Stomach (tissue), 4 donors: ENCODE results near the gene KCNG2.

Experiments
- CTCF ChIP-seq, 7 experiments: fragments of 450-650 bp in 4 of 7; fragments of 200-600 bp in 3 of 7; sonication (generic) in 3 of 7; IDR thresholded peaks; one replicate each; pipeline ENCODE4 v1.5.1; 2016 to 2019; ENCODE audit warnings: antibody characterized with exemption in 7 of 7, control low read depth in 2 of 7, mild to moderate bottlenecking in 1 of 7
- EP300 ChIP-seq: sonication (generic); formaldehyde crosslinking; IDR thresholded peaks from one replicate; pipeline ENCODE4 v1.6.1; 2017; ENCODE audit warnings: antibody characterized with exemption
- POLR2A ChIP-seq, 4 donors: fragments of 450-650 bp; IDR thresholded peaks; one replicate each; pipeline ENCODE4 v1.6.1; 2016; ENCODE audit warnings: antibody characterized with exemption in 4 of 4, control low read depth in 2 of 4, mild to moderate bottlenecking in 1 of 4, moderate library complexity in 1 of 4
- POLR2AphosphoS5 ChIP-seq, 3 donors: sonication (generic); formaldehyde crosslinking; IDR thresholded peaks; one replicate each; pipeline ENCODE4 v1.6.1; 2016; ENCODE audit warnings: antibody characterized with exemption in 3 of 3

GRCh38 chr18:79940126-79940813 lies 142.5 kb downstream of the KCNG2 start:
- TF ChIP-seq CTCF (IDR thresholded peaks at IDR 0.05) (no peak), POLR2A (IDR thresholded peaks at IDR 0.05) (no peak), POLR2AphosphoS5 (IDR thresholded peaks at IDR 0.05) (no peak), EP300 (no peak)
